Endodermal cell (in vitro differentiated cells): Measurements from ENCODE around the gene ZNF544. TPM values are rescaled to one million over a fixed set of nuclear protein-coding genes. Genes with fewer than 3 reads are reported as not detected.

Experiments used
- DNase-seq: peaks from one replicate; pipeline ENCODE4 v3.0.0-alpha.2; 2017
- H3K27ac ChIP-seq: 2 replicates; pipeline ENCODE4 v1.5.1; 2013; ENCODE audit warnings: mild to moderate bottlenecking, low read depth, low read length, moderate library complexity
- H3K27me3 ChIP-seq: 2 replicates; pipeline ENCODE4 v1.6.1; 2013; ENCODE audit warnings: mild to moderate bottlenecking, low read length, moderate library complexity; ENCODE audit not compliant: insufficient read depth, control insufficient read depth, poor library complexity, severe bottlenecking
- H3K36me3 ChIP-seq: 2 replicates; pipeline ENCODE4 v1.7.0; 2013; ENCODE audit warnings: mild to moderate bottlenecking, low read length, moderate library complexity; ENCODE audit not compliant: control insufficient read depth, insufficient read depth
- H3K4me1 ChIP-seq: one replicate; pipeline ENCODE4 v1.7.0; 2013; ENCODE audit warnings: low read length; ENCODE audit not compliant: control insufficient read depth, insufficient read depth
- H3K4me3 ChIP-seq: 2 replicates; pipeline ENCODE4 v1.5.1; 2013; ENCODE audit warnings: mild to moderate bottlenecking, low read length, moderate library complexity
- H3K9ac ChIP-seq: 2 replicates; pipeline ENCODE4 v1.6.1; 2013; ENCODE audit warnings: mild to moderate bottlenecking, low read length, moderate library complexity; ENCODE audit not compliant: poor library complexity, severe bottlenecking; ENCODE audit errors: extremely low read depth
- H3K9me3 ChIP-seq: 2 replicates; pipeline ENCODE4 v1.6.1; 2013; ENCODE audit warnings: mild to moderate bottlenecking, low read length, moderate library complexity; ENCODE audit not compliant: control insufficient read depth
- H3K27ac Mint-ChIP-seq: 2 replicates; pipeline ENCODE4 v1.8.0; 2020; ENCODE audit warnings: mixed read lengths
- H3K27me3 Mint-ChIP-seq: 2 replicates; pipeline ENCODE4 v1.8.0; 2021; ENCODE audit warnings: mild to moderate bottlenecking, mixed read lengths; ENCODE audit not compliant: insufficient read depth
- H3K36me3 Mint-ChIP-seq: 2 replicates; pipeline ENCODE4 v1.8.0; 2020; ENCODE audit warnings: low read depth, mixed read lengths
- H3K4me1 Mint-ChIP-seq: 2 replicates; pipeline ENCODE4 v1.8.0; 2020; ENCODE audit warnings: mixed read lengths
- H3K4me3 Mint-ChIP-seq: 2 replicates; pipeline ENCODE4 v1.8.0; 2020; ENCODE audit warnings: mild to moderate bottlenecking, moderate library complexity, mixed read lengths
- H3K9me3 Mint-ChIP-seq: 2 replicates; pipeline ENCODE4 v1.8.0; 2020; ENCODE audit warnings: mild to moderate bottlenecking, mixed read lengths
- CTCF ChIP-seq: fragments of 200-600 bp; sonication (generic); conservative IDR thresholded peaks from 2 replicates; pipeline ENCODE4 v1.5.0; 2021; ENCODE audit warnings: antibody characterized with exemption, mild to moderate bottlenecking
- WGBS, 2 experiments: methylation state at CpG; one replicate each; pipeline versions ENCODE4 v1.1.5 to v1.1.7; 2013; ENCODE audit warnings: missing lambda C conversion rate in 2 of 2, mixed read lengths in 1 of 2; ENCODE audit not compliant: insufficient coverage in 1 of 2, insufficient read length in 1 of 2; 5-methylcytosine and 5-hydroxymethylcytosine counted together
- total RNA-seq, 2 donors: library from RNA; stranded (reverse); fragmentation: NEBNext Ultra II Directional in 1 of 2; extraction: Animal tissue kit (Norgen Biotek cat#: 25700) in 1 of 2; gene quantifications; 2 replicates in 1 of 2; 3 replicates in 1 of 2; pipeline ENCODE4 v1.2.1, GENCODE V29; 2021

Gene ZNF544
- total RNA-seq, 2 donors from 2014 or later, result 65.7 to 80.2 TPM

GRCh38 chr19:58268344-58268743 lies 39.6 kb downstream of the ZNF544 start:
- Mint-ChIP-seq H3K9me3 (peaks cover 91% of the 10 kb centered on the region), H3K4me3 (no peak overlapping the region), H3K36me3 (peaks cover 84% of the 10 kb centered on the region), H3K4me1 (no peaks in the 10 kb centered on the region), H3K27ac (no peak overlapping the region), H3K27me3 (no peaks in the 10 kb centered on the region)
- Histone ChIP-seq H3K4me1 (no peaks in the 10 kb centered on the region), H3K27ac (no peak overlapping the region), H3K27me3 (no peaks in the 10 kb centered on the region), H3K9me3 (peaks cover 96% of the 10 kb centered on the region), H3K36me3 (peaks cover 63% of the 10 kb centered on the region), H3K4me3 (no peak overlapping the region), H3K9ac (no peak overlapping the region)
- 93 to 100% methylated on average over 2 to 3 of the region's 3 CpGs for WGBS, 2 experiments
- no peak for TF ChIP-seq CTCF
- no peak for DNase-seq

GRCh38 chr19:58274771-58275201 lies 46.1 kb downstream of the ZNF544 start:
- no peak overlapping the region for H3K27ac ChIP-seq
- peaks cover 45% of the 10 kb centered on the region for H3K9me3 ChIP-seq
- no peaks in the 10 kb centered on the region for H3K27me3 ChIP-seq
- Mint-ChIP-seq H3K27ac (no peak overlapping the region), H3K36me3 (peaks cover 64% of the 10 kb centered on the region), H3K9me3 (peaks cover 35% of the 10 kb centered on the region), H3K4me1 (peaks cover 6% of the 10 kb centered on the region), H3K4me3 (no peak overlapping the region), H3K27me3 (no peaks in the 10 kb centered on the region)
- no peak overlapping the region for H3K9ac ChIP-seq
- no peak overlapping the region for H3K4me3 ChIP-seq
- H3K4me1 ChIP-seq, result no peaks in the 10 kb centered on the region
- 90% methylated on average over 2 of the region's 2 CpGs; no CpG with 5 or more reads in 1 of the 2 experiments for WGBS, 2 experiments
- no peak for DNase-seq
- no peak for TF ChIP-seq CTCF
- H3K36me3 ChIP-seq, result peaks cover 39% of the 10 kb centered on the region

- Mint-ChIP-seq H3K9me3 (peaks cover 28% of the 10 kb centered on the region), H3K4me3 (no peak overlapping the region), H3K4me1 (peaks cover 13% of the 10 kb centered on the region), H3K27me3 (no peaks in the 10 kb centered on the region), H3K36me3 (peaks cover 64% of the 10 kb centered on the region), H3K27ac (no peak overlapping the region)
- no peak overlapping the region for H3K9ac ChIP-seq
- no peak for TF ChIP-seq CTCF
- 97 to 100% methylated on average over 1 to 3 of the region's 3 CpGs for WGBS, 2 experiments
- no peak for DNase-seq
- no peak overlapping the region for H3K4me3 ChIP-seq
- no peaks in the 10 kb centered on the region for H3K4me1 ChIP-seq
- peaks cover 45% of the 10 kb centered on the region for H3K36me3 ChIP-seq
- H3K9me3 ChIP-seq, result peaks cover 37% of the 10 kb centered on the region
- H3K27me3 ChIP-seq, result no peaks in the 10 kb centered on the region
- H3K27ac ChIP-seq, result no peak overlapping the region
Observed at GRCh38 chr19:58275564-58275963, 46.9 kb downstream of the ZNF544 start.
